ENCODE measurements around the gene KIFC1.

The KIFC1 gene

DNA sequence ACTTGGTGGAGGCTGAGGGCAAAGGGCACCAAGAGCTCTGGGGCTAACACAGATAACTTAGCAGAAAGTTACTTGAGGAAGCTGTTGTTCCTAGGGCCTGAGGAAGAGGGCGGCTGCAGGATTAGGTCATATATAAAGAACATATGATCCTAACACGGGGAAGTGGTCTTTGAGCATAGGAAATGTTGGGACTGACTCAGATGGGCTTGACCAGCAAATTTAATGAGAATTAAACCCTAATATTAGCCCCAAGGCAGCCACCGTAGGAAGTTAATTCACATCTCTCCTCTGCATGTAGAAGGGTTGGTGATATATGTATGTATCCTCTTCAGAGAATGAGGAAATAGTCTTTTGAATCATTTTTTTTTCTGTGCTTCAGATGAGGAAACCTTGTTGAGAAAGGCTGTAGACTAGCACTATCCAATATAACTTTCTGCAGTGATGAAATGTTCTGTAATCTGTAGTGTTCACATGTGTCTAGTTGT lies 53.5 kb downstream of the KIFC1 start:
- DNase-seq = no peak

DNA sequence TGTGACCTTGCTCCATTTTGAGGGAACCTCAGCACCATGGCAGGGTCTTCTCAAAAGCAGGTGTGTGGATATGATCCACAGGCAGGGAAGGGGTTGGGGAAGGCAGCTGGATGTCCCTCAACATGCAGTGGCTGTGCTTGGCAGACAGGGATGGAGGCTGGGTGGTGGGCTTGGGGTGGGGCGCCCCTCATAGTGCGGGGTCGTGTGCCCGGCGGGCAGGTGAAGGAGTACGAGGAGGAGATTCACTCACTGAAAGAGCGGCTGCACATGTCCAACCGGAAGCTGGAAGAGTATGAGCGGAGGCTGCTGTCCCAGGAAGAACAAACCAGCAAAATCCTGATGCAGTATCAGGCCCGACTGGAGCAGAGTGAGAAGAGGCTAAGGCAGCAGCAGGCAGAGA lies 54.7 kb downstream of the KIFC1 start:
- no peak for DNase-seq

DNA sequence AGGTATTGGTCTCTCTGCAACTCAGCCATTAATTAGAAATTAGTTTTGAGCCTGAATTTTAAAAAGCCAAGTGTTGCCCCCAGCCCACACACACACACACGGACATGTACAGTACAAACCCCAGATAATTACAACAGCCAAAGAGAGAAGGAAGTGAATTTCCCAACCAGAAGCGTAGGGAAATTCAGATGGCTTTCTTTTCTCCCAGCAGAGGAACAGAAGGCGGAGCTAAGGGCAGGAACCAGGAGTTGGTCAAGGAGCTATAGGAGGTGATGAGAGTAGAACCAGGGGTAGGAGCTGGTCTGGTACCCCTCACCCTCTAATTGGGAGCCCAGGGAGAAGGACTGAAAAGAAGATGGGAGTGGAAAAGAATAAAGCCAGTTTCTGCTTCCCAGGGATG lies 58.8 kb downstream of the KIFC1 start:
- DNase-seq = no peak

DNA sequence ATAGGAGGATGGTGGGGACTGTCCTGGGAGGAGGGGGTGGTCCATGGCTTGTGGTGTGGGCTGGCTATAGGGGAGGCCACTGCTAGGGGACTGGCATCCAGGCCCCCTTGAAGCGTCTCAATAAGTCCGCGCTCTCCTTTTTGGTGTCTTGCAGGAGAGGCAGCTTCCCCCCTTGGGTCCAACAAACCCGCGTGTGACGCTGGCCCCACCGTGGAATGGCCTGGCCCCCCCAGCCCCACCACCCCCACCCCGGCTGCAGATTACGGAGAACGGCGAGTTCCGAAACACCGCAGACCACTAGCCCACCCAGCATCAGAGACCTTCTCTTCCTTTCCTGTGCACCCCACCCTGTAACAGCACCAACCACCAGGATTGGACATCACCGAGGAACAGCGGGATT lies 60.0 kb downstream of the KIFC1 start:
- no peak for DNase-seq

DNA sequence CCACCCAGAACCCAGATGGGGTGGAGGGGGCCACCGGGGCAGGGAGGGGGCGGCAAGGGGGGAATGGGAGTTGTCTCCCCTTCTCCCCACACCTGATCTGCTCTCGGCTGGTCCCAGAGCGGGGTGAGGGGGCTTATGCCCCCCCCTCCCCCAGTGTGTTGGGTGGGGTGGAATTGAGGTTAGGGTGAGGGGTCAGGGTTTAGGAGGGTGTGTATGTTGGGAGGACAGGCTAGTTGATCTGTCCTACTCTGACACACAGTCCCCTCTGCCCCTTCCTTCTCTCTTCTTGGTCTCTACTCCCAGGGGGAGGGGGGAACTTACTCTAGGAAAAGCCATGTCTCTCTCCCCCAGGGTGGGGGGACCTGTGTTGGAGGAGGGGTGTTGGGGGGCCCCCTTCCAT lies 60.9 kb downstream of the KIFC1 start:
- DNase-seq = no peak

DNA sequence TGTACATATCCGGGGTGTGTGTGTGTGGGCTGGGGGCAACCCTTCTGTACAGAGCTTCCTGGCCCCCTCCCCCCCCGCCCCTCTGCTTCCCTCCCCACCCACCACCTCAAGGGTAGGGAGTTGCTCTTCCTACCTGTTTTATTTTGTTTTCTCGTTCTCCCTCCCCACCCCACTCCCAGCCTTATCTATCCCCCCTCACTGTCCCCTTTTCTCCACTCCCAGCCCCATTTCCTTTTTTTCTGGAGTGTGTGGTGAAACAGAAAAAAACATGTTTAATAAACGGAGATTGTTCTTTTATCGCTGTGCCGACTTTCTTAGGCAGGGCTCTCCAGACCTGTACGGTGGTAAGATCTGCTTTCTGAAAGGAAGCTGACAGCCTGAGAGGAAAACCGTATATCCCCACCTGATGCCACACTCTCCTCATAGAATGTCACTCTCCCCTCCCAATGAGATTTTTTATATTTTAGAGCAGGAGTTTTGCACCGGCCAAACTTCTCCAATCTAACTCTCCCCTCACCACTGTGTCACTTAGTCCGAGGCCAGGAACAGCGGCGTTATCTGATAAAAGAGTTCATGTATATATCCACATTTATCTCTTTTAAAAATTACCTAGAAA lies 61.9 kb downstream of the KIFC1 start:
- no peak for DNase-seq

DNA sequence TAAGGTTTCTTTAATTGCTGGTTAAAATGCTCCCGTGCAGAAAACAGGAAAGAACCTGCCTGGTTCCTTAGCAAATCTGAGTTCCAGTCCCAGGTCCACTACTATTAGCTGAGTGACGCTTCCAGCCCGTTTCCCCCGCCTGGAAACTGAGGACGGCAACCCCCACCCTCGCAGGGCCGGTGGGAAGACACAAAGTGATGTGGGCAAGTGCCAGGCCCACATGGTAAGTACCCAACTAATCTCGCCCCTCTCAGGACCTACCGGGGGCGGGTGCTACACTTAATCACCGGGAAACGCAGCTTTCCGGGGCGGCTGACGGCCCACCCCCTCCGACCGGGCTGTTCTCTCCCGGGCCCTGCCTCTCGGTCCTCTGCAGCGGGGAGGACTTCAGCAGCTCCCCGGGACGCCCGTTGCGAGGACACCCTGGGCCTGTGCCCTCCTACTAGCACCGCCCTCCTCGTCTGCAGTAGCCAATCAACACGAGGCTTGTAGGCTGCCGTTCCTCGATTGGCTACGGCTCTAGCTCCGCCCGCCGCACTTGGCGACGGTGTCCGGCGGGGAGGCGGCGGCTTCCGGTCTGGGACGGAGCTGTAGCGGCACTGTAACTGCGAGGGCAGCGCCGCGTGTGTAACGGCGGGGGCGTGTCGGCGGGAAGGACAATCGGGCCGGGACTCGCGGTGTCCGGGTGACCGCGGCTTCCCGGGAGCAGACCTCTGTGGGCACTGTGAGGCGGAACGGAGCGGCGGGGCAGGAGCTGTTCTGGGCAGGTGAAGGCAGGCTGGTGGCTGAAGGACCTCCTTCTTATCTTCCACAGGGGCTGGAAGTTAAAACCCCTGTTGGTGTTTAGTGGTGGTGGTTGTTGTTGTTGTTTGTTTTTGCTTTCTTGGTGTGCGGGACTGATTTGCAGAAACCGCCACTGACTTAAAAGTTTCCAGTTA lies 62.7 kb downstream of the KIFC1 start, which contains the start of gene ZBTB9:
TSS of gene ZBTB9 (plus strand) at position 568 of the 938 bp plus-strand sequence. CDS start 525 bp downstream, outside the sequence.
- DNase-seq = peak; percentile 95

DNA sequence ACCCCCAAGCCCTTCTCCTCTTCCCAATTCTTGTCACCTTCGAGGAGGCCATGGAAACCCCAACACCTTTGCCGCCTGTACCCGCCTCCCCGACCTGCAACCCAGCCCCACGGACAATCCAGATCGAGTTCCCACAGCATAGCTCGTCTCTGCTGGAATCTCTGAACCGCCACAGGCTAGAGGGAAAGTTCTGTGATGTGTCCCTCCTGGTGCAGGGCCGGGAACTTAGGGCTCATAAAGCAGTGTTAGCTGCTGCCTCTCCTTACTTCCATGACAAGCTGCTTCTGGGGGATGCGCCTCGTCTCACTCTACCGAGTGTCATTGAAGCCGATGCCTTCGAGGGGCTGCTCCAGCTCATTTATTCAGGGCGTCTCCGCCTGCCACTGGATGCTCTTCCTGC lies 63.4 kb downstream of the KIFC1 start:
- no peak for DNase-seq

DNA sequence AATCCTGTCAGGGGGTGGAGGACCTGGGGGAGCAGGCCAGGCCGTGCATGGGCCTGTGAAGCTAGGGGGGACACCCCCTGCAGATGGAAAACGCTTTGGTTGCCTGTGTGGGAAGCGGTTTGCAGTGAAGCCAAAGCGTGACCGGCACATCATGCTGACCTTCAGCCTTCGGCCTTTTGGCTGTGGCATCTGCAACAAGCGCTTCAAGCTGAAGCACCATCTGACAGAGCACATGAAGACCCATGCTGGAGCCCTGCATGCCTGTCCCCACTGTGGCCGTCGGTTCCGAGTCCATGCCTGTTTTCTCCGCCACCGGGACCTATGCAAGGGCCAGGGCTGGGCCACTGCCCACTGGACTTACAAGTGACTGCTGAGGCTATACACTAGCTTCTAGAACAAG lies 64.5 kb downstream of the KIFC1 start:
- no peak for DNase-seq

DNA sequence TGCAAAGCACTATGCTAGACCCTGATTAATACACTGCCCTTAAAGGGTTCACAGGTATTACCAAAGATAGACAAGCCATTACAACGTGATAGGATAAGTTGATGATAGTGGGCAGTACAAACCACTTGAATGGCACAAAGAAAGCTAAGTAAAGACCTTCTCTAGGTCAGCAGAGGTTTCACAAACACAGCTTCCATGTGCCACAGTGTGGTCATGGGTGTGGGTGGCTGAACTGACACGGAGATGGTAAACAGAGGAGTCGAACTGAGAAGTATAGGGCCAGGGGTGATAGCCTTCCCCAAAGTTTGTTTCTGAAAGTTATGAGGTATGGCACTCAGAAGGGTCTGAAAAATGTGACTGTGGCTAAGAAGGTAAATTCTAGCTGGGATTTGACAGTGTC lies 67.1 kb downstream of the KIFC1 start:
- no peak for DNase-seq

DNA sequence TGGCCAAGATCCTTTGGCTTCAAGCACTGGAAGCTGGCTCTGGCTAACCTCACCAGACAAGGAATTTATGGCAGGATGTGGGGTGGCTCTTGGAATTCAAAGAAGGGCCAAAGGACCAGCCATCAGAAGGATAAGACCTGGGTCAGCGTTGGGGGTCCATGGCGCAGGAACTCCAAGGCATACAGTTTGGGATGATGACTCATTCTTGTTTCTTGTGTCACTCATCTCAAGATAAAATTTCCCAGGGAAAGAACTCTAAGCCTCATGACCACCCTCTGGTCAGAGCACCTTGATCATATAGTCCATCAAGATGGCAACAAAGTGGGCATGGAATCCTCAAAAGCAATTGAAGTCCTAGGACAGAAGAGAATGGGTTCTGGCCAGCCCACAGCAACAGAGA lies 67.6 kb downstream of the KIFC1 start:
- DNase-seq = no peak
